ENCODE results near the gene HBQ1.
A peak's percentile ranks its signal among the peaks of the same experiment; 100 is the strongest.
"Not testable (repeated sequence)": the region's sequence is repeated elsewhere in the genome, so short reads cannot be mapped to it uniquely, and the experiment has no call there.

Gene HBQ1

DNA sequence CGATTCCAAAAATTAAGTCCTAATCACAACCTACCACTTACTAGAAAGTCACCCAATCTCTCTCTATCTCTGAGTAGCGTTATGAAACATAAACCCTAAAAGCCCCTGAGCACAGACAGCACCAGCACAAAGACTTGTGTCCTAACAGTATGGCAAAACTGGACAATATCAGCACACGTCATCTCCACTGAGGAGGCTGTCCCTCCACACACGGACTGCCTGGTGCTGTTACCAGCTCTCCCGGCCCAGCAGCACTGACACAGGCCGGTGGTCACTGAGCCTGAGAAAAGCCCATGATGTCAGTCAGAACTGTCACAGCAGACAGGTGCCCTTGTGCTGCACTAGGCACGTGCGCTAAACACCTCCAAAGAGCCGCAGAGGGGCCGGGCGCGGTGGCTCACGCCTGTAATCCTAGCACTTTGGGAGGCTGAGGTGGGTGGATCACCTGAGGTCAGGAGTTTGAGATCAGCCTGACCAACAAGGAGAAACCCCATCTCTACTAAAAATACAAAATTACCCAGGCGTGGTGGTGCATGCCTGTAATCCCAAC is 31.4 kb downstream of the HBQ1 start:
- FAIRE-seq, result not testable (repeated sequence)

DNA sequence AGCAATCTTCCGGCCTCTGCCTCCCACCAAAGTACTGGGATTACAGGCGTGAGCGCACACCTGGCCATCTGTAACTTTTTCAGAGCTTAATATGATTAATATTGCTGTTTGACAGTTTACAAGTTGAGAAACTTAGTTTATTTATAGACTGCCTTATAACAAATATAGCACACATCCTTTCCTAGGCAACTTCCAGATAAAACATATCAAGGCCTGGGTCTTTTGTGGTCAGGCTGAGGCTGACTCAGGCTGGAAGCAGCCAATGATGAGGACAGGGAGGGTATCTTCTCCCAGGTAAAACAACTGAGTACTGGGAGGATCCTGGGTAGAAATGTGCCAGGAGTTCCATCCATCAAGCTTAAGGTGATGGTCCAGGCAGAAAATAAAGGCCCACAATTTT is 32.7 kb downstream of the HBQ1 start:
- FAIRE-seq, result no peak

DNA sequence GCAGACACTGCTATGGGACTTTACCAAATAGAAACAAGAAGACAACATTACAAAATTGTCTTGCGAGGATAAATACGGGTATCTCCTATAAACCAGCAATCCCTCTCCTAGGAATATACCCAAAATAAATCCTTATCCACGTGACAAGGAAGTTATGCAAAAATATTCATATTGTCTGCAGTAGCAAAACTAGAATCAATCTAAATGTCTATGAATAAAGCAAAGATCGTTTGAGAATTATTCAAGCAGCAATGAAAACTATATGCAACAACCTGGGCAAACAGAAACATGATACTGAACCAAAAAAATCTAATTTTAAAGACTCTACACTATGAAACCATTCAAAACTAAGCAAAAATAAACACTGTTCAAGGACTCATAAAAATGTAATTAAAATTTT is 39.8 kb downstream of the HBQ1 start:
- no peak for FAIRE-seq

DNA sequence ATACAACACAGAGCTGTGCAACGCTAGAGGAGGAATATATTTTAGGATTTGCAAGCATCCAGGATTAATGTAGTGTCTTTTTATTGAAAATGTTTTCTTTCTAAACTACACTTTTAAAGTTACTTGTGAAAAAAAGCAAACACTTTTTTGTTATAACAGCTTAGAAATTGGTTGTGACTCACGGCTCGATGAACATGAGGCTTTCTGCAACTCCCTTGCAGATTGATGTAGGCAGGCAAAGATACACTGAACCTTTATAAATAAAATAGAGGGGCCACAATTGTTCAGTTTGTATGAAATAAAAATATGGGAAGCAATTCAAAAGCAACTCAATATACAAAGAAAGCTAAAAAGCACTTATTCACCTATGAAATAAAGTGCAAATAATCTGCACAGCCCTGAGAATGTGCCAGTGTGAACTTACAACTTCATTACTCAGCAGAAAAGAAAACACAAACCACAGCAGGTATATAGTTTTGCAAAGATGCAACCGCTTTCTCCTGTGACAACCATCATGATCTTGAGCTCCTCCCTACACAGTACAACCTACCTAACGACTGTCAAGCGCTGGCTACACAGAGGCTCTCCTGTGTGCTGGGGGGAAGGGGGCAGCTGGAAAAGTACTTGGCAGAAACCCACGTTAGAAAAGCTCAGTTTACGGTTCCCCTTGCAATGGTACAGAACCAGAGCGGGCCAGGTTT is 48.0 kb downstream of the HBQ1 start:
- FAIRE-seq, result no peak

DNA sequence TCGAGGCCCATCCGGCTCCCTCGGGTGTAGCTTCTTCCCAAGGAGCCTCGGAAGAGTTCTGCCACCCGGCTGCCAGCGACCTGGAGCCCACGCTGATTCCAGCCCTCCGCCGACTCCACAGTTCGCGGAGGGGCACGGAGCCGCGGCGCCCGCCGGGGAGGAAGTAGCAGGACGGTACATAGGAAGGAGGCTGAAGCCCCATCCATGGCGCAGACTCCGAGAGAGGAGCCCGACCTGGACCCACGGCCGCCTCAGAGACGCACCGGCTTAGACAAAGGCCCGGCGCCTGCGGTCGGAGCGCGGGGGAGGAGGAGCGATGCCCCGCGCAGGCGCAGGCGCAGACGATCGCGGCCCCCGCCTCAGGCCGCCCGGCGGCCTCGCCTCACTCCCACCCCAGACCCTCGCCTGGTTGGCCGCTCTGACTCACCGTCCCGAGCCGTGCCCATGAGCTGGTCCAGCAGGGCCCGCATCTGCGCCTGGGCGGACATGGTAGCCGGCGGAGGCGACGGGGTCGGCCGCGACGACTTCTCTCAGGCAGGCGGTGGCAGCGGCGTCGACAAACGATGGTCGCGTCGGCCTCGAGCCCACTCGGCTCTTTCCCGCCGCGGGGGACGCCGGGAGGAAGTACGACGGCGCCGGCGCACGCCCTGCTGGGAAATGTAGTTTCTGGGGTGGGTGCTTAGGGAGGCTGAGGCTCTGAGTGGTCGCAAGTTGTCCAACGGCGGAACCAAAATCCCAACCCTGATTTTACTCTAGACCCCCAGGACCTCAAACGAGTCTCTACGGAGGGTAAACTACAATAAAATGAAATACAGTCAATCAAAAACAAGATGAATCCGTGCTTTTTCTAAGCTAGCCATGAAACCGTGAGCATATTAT is 48.8 kb downstream of the HBQ1 start, which contains the start of gene LUC7L:
LUC7L (minus strand) TSS at position 598 of the 879 bp plus-strand sequence; CDS start at position 488, 110 bp downstream.
- FAIRE-seq, result peak; percentile 50

DNA sequence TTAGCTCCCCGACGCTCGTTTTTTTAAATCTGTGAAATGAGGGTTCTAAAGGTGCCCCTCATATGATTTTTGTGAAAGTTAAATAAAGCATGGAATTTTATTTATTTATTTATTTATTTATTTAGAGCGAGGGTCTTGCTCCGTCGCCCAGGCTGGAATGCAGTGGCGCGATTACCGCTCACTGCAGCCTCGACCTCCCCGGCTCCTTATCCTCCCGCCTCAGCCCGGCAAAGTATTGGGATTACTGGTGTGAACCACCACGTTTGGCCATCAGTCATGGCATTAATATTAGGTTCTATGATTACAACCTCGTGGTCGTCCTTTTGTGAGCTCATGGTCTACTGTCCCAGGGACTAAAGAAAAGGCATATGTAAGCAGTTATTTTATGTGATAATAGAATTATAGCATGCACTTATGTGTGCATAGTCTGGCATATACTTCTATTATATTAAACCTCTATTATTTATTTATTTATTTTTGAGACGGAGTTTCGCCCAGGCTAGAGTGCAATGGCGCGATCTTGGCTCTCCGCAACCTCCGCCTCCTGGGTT is 49.5 kb downstream of the HBQ1 start:
- FAIRE-seq, result no peak

DNA sequence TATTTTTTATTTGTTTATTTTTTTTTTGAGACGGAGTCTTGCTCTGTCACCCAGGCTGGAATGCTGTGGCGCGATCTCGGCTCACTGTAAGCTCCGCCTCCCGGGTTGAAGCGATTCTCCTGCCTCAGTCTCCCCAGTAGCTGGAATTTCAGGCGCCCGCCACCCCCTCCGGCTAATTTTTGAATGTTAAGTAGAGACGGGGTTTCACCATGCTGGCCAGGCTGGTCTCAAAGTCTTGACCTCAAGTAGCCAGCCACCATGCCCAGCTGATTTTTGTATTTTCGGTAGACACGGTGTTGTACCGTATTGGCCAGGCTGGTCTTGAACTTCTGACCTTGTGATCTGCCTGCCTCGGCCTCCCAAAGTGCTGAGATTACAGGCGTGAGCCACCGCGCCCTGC is 50.1 kb downstream of the HBQ1 start:
- FAIRE-seq, result not testable (repeated sequence)

Data from G401.6 (cell line).